NK-92 treated with Interleukin-12 subunit alpha and Interleukin-12 subunit beta, amount 100 ng/mL, for 24 hours (cell line): Measurements from ENCODE around the gene SLC30A2.
"Not testable (repeated sequence)": the region's sequence is repeated elsewhere in the genome, so short reads cannot be mapped to it uniquely, and the experiment has no call there.

Experiments used
- DNase-seq: peaks from one replicate; lab custom pipeline; 2025; lab: John Stamatoyannopoulos, UW

The SLC30A2 gene

GRCh38 chr1:26045722-26046245 lies at the start of gene SLC30A2:
Gene SLC30A2, minus strand, starts transcription at chr1:26046118. Its CDS starts 222 bp downstream, at chr1:26045896.
- no peak for DNase-seq

- no peak for DNase-seq
These were observed 48.9 kb upstream of the SLC30A2 start for GRCh38 chr1:26094677-26095383.

- DNase-seq = no peak
These were observed 48.3 kb upstream of the SLC30A2 start for GRCh38 chr1:26094076-26094669.

GRCh38 chr1:26093569-26093968 lies 47.7 kb upstream of the SLC30A2 start:
- not testable (repeated sequence) for DNase-seq

- no peak for DNase-seq
These were observed 46.5 kb upstream of the SLC30A2 start for GRCh38 chr1:26092422-26092821.

GRCh38 chr1:26090893-26091292 lies 45.0 kb upstream of the SLC30A2 start:
- no peak for DNase-seq

- DNase-seq = no peak
These were observed 43.2 kb upstream of the SLC30A2 start for GRCh38 chr1:26089125-26089524.

- no peak for DNase-seq
These were observed 38.9 kb upstream of the SLC30A2 start for GRCh38 chr1:26084844-26085243.

GRCh38 chr1:26084091-26084561 lies 38.2 kb upstream of the SLC30A2 start:
- no peak for DNase-seq

- no peak for DNase-seq
These were observed 37.3 kb upstream of the SLC30A2 start for GRCh38 chr1:26083208-26083607.

- DNase-seq = no peak
These were observed 36.1 kb upstream of the SLC30A2 start for GRCh38 chr1:26082020-26082350.

- no peak for DNase-seq
These were observed 35.5 kb upstream of the SLC30A2 start for GRCh38 chr1:26081267-26082019.

GRCh38 chr1:26079960-26080814 lies 34.3 kb upstream of the SLC30A2 start:
- no peak for DNase-seq

GRCh38 chr1:26079178-26079563 lies 33.3 kb upstream of the SLC30A2 start:
- DNase-seq = no peak

- no peak for DNase-seq
These were observed 32.6 kb upstream of the SLC30A2 start for GRCh38 chr1:26078286-26079177.

GRCh38 chr1:26077524-26077923 lies 31.6 kb upstream of the SLC30A2 start:
- no peak for DNase-seq

- no peak for DNase-seq
These were observed 29.7 kb upstream of the SLC30A2 start for GRCh38 chr1:26075421-26076144.

GRCh38 chr1:26072305-26072704 lies 26.4 kb upstream of the SLC30A2 start:
- no peak for DNase-seq

- no peak for DNase-seq
These were observed 25.0 kb upstream of the SLC30A2 start for GRCh38 chr1:26070963-26071342.

- DNase-seq = no peak
These were observed 24.5 kb upstream of the SLC30A2 start for GRCh38 chr1:26070296-26070962.
